HEK293T (cell line): ENCODE measurements around the gene A2ML1.

Source experiments
- ARNT ChIP-seq: fragments of 450-650 bp; IDR thresholded peaks from 2 replicates; pipeline ENCODE4 v1.6.1; 2017; ENCODE audit warnings: mild to moderate bottlenecking
- ELF4 ChIP-seq: fragments of 450-650 bp; IDR thresholded peaks from 2 replicates; pipeline ENCODE4 v1.6.1; 2017; ENCODE audit warnings: antibody characterized with exemption
- FOXM1 ChIP-seq: fragments of 450-650 bp; IDR thresholded peaks from 2 replicates; pipeline ENCODE4 v1.6.1; 2017; ENCODE audit warnings: mild to moderate bottlenecking, borderline replicate concordance
- LEF1 ChIP-seq: fragments of 450-650 bp; IDR thresholded peaks from 2 replicates; pipeline ENCODE4 v1.6.1; 2017; ENCODE audit warnings: mild to moderate bottlenecking, borderline replicate concordance
- NFRKB ChIP-seq: fragments of 450-650 bp; IDR thresholded peaks from 2 replicates; pipeline ENCODE4 v1.6.1; 2016; ENCODE audit warnings: mild to moderate bottlenecking, moderate library complexity
- SP1 ChIP-seq: fragments of 450-650 bp; IDR thresholded peaks from 2 replicates; pipeline ENCODE4 v1.6.1; 2017
- TARDBP ChIP-seq: fragments of 450-650 bp; IDR thresholded peaks from 2 replicates; pipeline ENCODE4 v1.6.1; 2016
- ZNF384 ChIP-seq: fragments of 450-650 bp; IDR thresholded peaks from 2 replicates; pipeline ENCODE4 v1.6.1; 2016

- TF ChIP-seq SP1 (no peak), LEF1 (no peak), NFRKB (no peak), ARNT (no peak), ZNF384 (no peak), TARDBP (no peak), ELF4 (no peak), FOXM1 (no peak)
Observed at GRCh38 chr12:8846305-8846704, 23.9 kb downstream of the A2ML1 start.
